ENCODE results near the gene OR5D18.
"Not testable (repeated sequence)": the region's sequence is repeated elsewhere in the genome, so short reads cannot be mapped to it uniquely, and the experiment has no call there.

Gene OR5D18

DNA sequence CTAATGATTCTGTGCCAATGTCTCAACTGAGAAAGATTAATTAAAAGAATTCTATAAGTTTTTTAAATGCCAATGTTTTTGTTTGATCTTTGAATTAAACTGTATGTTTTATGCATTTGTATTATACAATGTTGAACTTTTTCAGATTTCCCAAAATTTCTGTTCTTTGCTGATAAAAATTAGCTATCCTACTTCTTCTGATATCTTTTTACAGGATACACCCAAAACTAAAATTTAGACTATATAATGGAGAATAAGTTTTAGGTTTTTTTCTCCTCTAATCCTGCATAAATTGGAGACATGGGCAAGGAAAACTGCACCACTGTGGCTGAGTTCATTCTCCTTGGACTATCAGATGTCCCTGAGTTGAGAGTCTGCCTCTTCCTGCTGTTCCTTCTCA lies 7.5 kb downstream of the OR5D18 start, which contains the start of gene OR5L2:
OR5L2 (plus strand) TSS at position 301 of the 400 bp plus-strand sequence; CDS start at position 301, 0 bp downstream.
- H3K27ac ChIP-seq (ENCODE audit: insufficient read depth in 1 of 2, low read depth in 1 of 2, low read length in 2 of 2, poor library complexity in 1 of 2, severe bottlenecking in 2 of 2), result no peak within 1 kb of the TSS
- no peaks in the 10 kb centered on the region for H3K9me3 ChIP-seq (ENCODE audit: control extremely low read depth in 1 of 5, control insufficient read depth in 4 of 5, insufficient read depth in 2 of 5, low read depth in 1 of 5, low read length in 4 of 5)
- CTCF ChIA-PET, result interaction anchor here (0.6 kb wide), 1 partner anchor 653 kb away, joined by 3 read pairs; no protein-coding TSS in a partner anchor
- H3K36me3 ChIP-seq (ENCODE audit: control insufficient read depth in 4 of 4, insufficient read depth in 4 of 4, low read length in 3 of 4), result no peaks in the 10 kb centered on the region
- H3K27me3 ChIP-seq (replicated peaks in 2 of 5; ENCODE audit: control insufficient read depth in 4 of 5, insufficient read depth in 5 of 5, low read length in 4 of 5), result no peaks in the 10 kb centered on the region
- DNase-seq, result no peak
- H3K4me3 ChIP-seq (ENCODE audit: control insufficient read depth in 1 of 7, extremely low read depth in 1 of 7, insufficient read depth in 4 of 7, low read depth in 2 of 7, low read length in 6 of 7), result no peak within 1 kb of the TSS
- POLR2A ChIA-PET, result no interaction called here
- no peaks in the 10 kb centered on the region for H3K4me1 ChIP-seq (ENCODE audit: control extremely low read depth in 1 of 4, control insufficient read depth in 4 of 4, insufficient read depth in 4 of 4, low read length in 3 of 4)

DNA sequence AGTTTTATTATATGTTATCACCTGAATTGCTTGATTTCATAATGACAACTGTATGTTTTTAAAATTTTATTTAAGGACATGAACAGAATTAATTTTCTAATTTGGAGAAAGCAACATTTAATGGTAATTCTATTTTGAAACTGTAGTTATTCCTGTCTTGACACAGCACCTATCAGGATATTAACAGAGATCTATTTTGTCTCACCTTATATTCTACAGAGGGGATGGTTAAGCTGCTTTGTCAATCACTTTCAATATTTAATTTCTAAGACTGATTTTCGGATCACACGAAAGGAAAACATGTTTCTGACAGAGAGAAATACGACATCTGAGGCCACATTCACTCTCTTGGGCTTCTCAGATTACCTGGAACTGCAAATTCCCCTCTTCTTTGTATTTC lies 19.0 kb downstream of the OR5D18 start, which contains the start of gene OR5D16:
OR5D16 (plus strand) TSS at position 301 of the 400 bp plus-strand sequence; CDS start at position 301, 0 bp downstream.
- ChIA-PET CTCF (no interaction called here), POLR2A (no interaction called here)
- no peak for DNase-seq
- WGBS (ENCODE audit: insufficient coverage), result 11% methylated on average over 3 of the region's 3 CpGs
- Histone ChIP-seq H3K27me3 (replicated peaks in 2 of 5; ENCODE audit: control insufficient read depth in 4 of 5, insufficient read depth in 5 of 5, low read length in 4 of 5) (no peaks in the 10 kb centered on the region), H3K9me3 (ENCODE audit: control extremely low read depth in 1 of 5, control insufficient read depth in 4 of 5, insufficient read depth in 2 of 5, low read depth in 1 of 5, low read length in 4 of 5) (peaks cover 0 to 8% (median 0%) of the 10 kb centered on the region in 5 experiments), H3K36me3 (ENCODE audit: control insufficient read depth in 4 of 4, insufficient read depth in 4 of 4, low read length in 3 of 4) (no peaks in the 10 kb centered on the region), H3K27ac (ENCODE audit: insufficient read depth in 1 of 2, low read depth in 1 of 2, low read length in 2 of 2, poor library complexity in 1 of 2, severe bottlenecking in 2 of 2) (no peak within 1 kb of the TSS), H3K4me1 (ENCODE audit: control extremely low read depth in 1 of 4, control insufficient read depth in 4 of 4, insufficient read depth in 4 of 4, low read length in 3 of 4) (no peaks in the 10 kb centered on the region), H3K4me3 (ENCODE audit: control insufficient read depth in 1 of 7, extremely low read depth in 1 of 7, insufficient read depth in 4 of 7, low read depth in 2 of 7, low read length in 6 of 7) (no peak within 1 kb of the TSS)

- Histone ChIP-seq H3K27me3 (replicated peaks in 2 of 5; ENCODE audit: control insufficient read depth in 4 of 5, insufficient read depth in 5 of 5, low read length in 4 of 5) (no peaks in the 10 kb centered on the region), H3K4me3 (ENCODE audit: control insufficient read depth in 1 of 7, extremely low read depth in 1 of 7, insufficient read depth in 4 of 7, low read depth in 2 of 7, low read length in 6 of 7) (no peak overlapping the region), H3K27ac (ENCODE audit: insufficient read depth in 1 of 2, low read depth in 1 of 2, low read length in 2 of 2, poor library complexity in 1 of 2, severe bottlenecking in 2 of 2) (no peak overlapping the region), H3K36me3 (ENCODE audit: control insufficient read depth in 4 of 4, insufficient read depth in 4 of 4, low read length in 3 of 4) (no peaks in the 10 kb centered on the region), H3K4me1 (ENCODE audit: control extremely low read depth in 1 of 4, control insufficient read depth in 4 of 4, insufficient read depth in 4 of 4, low read length in 3 of 4) (no peaks in the 10 kb centered on the region), H3K9me3 (ENCODE audit: control extremely low read depth in 1 of 5, control insufficient read depth in 4 of 5, insufficient read depth in 2 of 5, low read depth in 1 of 5, low read length in 4 of 5) (no peaks in the 10 kb centered on the region)
- ChIA-PET CTCF (no interaction called here), POLR2A (no interaction called here)
- DNase-seq, result no peak
- WGBS (ENCODE audit: insufficient coverage), result no CpG with 5 or more reads among the region's 2 CpGs
Measured at GRCh38 chr11:55847453-55847852, 28.0 kb downstream of the OR5D18 start.

DNA sequence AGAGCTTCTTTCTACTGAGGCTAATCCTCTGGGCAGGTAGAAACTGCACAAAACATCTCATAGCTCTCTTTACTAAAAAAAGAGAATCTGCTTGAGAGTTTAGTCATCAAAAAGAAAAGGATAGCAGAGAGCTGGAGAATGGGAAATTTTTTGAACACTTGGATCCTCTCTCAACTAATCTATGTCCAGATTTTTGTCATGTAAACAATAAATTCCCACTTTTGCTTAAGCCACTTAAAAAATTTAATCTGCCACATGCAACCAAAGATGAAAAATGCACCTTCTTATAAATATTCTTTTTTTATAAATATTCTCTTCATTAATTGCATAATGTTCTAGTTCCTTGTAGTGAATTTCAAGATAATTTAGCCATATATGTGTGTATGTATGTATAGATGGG lies 29.6 kb downstream of the OR5D18 start:
- no peaks in the 10 kb centered on the region for H3K4me1 ChIP-seq (ENCODE audit: control extremely low read depth in 1 of 4, control insufficient read depth in 4 of 4, insufficient read depth in 4 of 4, low read length in 3 of 4)
- H3K27ac ChIP-seq (ENCODE audit: insufficient read depth in 1 of 2, low read depth in 1 of 2, low read length in 2 of 2, poor library complexity in 1 of 2, severe bottlenecking in 2 of 2), result no peak overlapping the region
- H3K4me3 ChIP-seq (ENCODE audit: control insufficient read depth in 1 of 7, extremely low read depth in 1 of 7, insufficient read depth in 4 of 7, low read depth in 2 of 7, low read length in 6 of 7), result no peak overlapping the region
- no peaks in the 10 kb centered on the region for H3K9me3 ChIP-seq (ENCODE audit: control extremely low read depth in 1 of 5, control insufficient read depth in 4 of 5, insufficient read depth in 2 of 5, low read depth in 1 of 5, low read length in 4 of 5)
- ChIA-PET POLR2A (no interaction called here), CTCF (no interaction called here)
- H3K27me3 ChIP-seq (replicated peaks in 2 of 5; ENCODE audit: control insufficient read depth in 4 of 5, insufficient read depth in 5 of 5, low read length in 4 of 5), result no peaks in the 10 kb centered on the region
- DNase-seq, result no peak
- no peaks in the 10 kb centered on the region for H3K36me3 ChIP-seq (ENCODE audit: control insufficient read depth in 4 of 4, insufficient read depth in 4 of 4, low read length in 3 of 4)

DNA sequence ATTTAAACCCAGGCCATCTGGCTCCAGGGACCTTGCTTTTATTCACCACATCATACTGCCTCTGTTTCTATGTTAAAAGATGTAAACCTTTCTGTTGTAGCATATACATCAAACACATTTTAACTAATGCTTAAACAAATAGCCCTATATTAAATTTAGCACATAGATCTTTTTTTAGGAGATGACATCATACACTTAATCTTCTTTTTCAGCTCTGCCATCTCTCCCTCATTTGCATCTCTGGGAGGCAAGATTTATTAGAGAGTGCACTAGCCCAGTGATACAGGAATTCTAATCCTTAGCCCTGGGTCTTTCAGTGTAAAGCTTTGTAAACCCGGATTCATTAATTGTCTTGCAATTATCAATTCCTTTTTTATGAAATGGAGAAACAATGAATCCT lies 32.7 kb downstream of the OR5D18 start:
- DNase-seq, result no peak

DNA sequence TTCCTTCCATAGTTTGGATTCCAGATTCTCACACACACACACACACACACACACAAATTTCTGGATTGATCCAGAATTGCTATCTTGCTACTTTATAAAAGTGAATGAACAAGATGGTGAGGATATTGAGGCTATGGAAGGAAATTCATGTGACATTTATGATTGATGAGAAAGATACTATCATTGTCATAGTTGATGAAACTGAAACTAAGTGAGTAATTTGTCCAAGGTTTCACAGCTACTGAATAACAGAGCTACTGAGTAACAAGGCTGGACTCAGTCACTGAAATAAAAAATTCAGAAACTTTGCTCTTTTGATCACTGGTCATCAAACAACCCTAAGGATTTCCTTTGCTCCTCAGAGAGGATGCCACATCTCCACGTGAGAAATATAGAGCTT lies 35.3 kb downstream of the OR5D18 start:
- ChIA-PET POLR2A (no interaction called here), CTCF (no interaction called here)
- no peaks in the 10 kb centered on the region for H3K36me3 ChIP-seq (ENCODE audit: control insufficient read depth in 4 of 4, insufficient read depth in 4 of 4, low read length in 3 of 4)
- no peak for DNase-seq
- no peak overlapping the region for H3K27ac ChIP-seq (ENCODE audit: insufficient read depth in 1 of 2, low read depth in 1 of 2, low read length in 2 of 2, poor library complexity in 1 of 2, severe bottlenecking in 2 of 2)
- H3K27me3 ChIP-seq (replicated peaks in 2 of 5; ENCODE audit: control insufficient read depth in 4 of 5, insufficient read depth in 5 of 5, low read length in 4 of 5), result no peaks in the 10 kb centered on the region
- no peaks in the 10 kb centered on the region for H3K4me1 ChIP-seq (ENCODE audit: control extremely low read depth in 1 of 4, control insufficient read depth in 4 of 4, insufficient read depth in 4 of 4, low read length in 3 of 4)
- no peak overlapping the region for H3K4me3 ChIP-seq (ENCODE audit: control insufficient read depth in 1 of 7, extremely low read depth in 1 of 7, insufficient read depth in 4 of 7, low read depth in 2 of 7, low read length in 6 of 7)
- H3K9me3 ChIP-seq (ENCODE audit: control extremely low read depth in 1 of 5, control insufficient read depth in 4 of 5, insufficient read depth in 2 of 5, low read depth in 1 of 5, low read length in 4 of 5), result no peaks in the 10 kb centered on the region
- no CpG with 5 or more reads among the region's 1 CpG for whole genome bisulfite sequencing (ENCODE audit: insufficient coverage)

More for the DNA sequence above, 32.7 kb downstream of the OR5D18 start:
- Histone ChIP-seq H3K4me1 (ENCODE audit: control extremely low read depth in 1 of 4, control insufficient read depth in 4 of 4, insufficient read depth in 4 of 4, low read length in 3 of 4) (no peaks in the 10 kb centered on the region), H3K4me3 (ENCODE audit: control insufficient read depth in 1 of 7, extremely low read depth in 1 of 7, insufficient read depth in 4 of 7, low read depth in 2 of 7, low read length in 6 of 7) (no peak overlapping the region), H3K27me3 (replicated peaks in 2 of 5; ENCODE audit: control insufficient read depth in 4 of 5, insufficient read depth in 5 of 5, low read length in 4 of 5) (no peaks in the 10 kb centered on the region), H3K36me3 (ENCODE audit: control insufficient read depth in 4 of 4, insufficient read depth in 4 of 4, low read length in 3 of 4) (no peaks in the 10 kb centered on the region), H3K27ac (ENCODE audit: insufficient read depth in 1 of 2, low read depth in 1 of 2, low read length in 2 of 2, poor library complexity in 1 of 2, severe bottlenecking in 2 of 2) (no peak overlapping the region), H3K9me3 (ENCODE audit: control extremely low read depth in 1 of 5, control insufficient read depth in 4 of 5, insufficient read depth in 2 of 5, low read depth in 1 of 5, low read length in 4 of 5) (no peaks in the 10 kb centered on the region)
- POLR2A ChIA-PET, result no interaction called here
- no CpG with 5 or more reads among the region's 1 CpG for WGBS (ENCODE audit: insufficient coverage)
- CTCF ChIA-PET, result no interaction called here

GRCh38 chr11:55867354-55867753 lies 47.9 kb downstream of the OR5D18 start:
- POLR2A ChIA-PET; H3K9me3 ChIP-seq (ENCODE audit: control extremely low read depth in 1 of 5, control insufficient read depth in 4 of 5, insufficient read depth in 2 of 5, low read depth in 1 of 5, low read length in 4 of 5): not testable (repeated sequence)

More at GRCh38 chr11:55867354-55867753, 47.9 kb downstream of the OR5D18 start:
- DNase-seq; CTCF ChIA-PET; H3K4me1 ChIP-seq (ENCODE audit: control extremely low read depth in 1 of 4, control insufficient read depth in 4 of 4, insufficient read depth in 4 of 4, low read length in 3 of 4); H3K36me3 ChIP-seq (ENCODE audit: control insufficient read depth in 4 of 4, insufficient read depth in 4 of 4, low read length in 3 of 4); H3K27ac ChIP-seq (ENCODE audit: insufficient read depth in 1 of 2, low read depth in 1 of 2, low read length in 2 of 2, poor library complexity in 1 of 2, severe bottlenecking in 2 of 2); H3K27me3 ChIP-seq (replicated peaks in 2 of 5; ENCODE audit: control insufficient read depth in 4 of 5, insufficient read depth in 5 of 5, low read length in 4 of 5); H3K4me3 ChIP-seq (ENCODE audit: control insufficient read depth in 1 of 7, extremely low read depth in 1 of 7, insufficient read depth in 4 of 7, low read depth in 2 of 7, low read length in 6 of 7): not testable (repeated sequence)
- WGBS (ENCODE audit: insufficient coverage), result no CpG with 5 or more reads among the region's 4 CpGs
